Mesodermal cell (in vitro differentiated cells): ENCODE results near the gene PTPN5.
"Not testable (repeated sequence)": the region's sequence is repeated elsewhere in the genome, so short reads cannot be mapped to it uniquely, and the experiment has no call there.

Source experiments
- H3K27ac ChIP-seq: 2 replicates; pipeline ENCODE4 v1.7.0; 2013; ENCODE audit warnings: mild to moderate bottlenecking, low read depth, low read length, moderate library complexity; ENCODE audit not compliant: severe bottlenecking
- H3K36me3 ChIP-seq: 2 replicates; pipeline ENCODE4 v1.7.1; 2013; ENCODE audit warnings: mild to moderate bottlenecking, low read length, moderate library complexity; ENCODE audit not compliant: control insufficient read depth, insufficient read depth
- H3K4me1 ChIP-seq: one replicate; pipeline ENCODE4 v1.7.1; 2013; ENCODE audit warnings: mild to moderate bottlenecking, low read length; ENCODE audit not compliant: insufficient read depth, control insufficient read depth, poor library complexity, severe bottlenecking
- H3K4me3 ChIP-seq: 2 replicates; pipeline ENCODE4 v1.7.0; 2013; ENCODE audit warnings: low read length, control low read depth, mild to moderate bottlenecking; ENCODE audit not compliant: insufficient read depth, poor library complexity, severe bottlenecking; ENCODE audit errors: extremely low read depth
- H3K9me3 ChIP-seq: 2 replicates; pipeline ENCODE4 v1.7.1; 2013; ENCODE audit warnings: mild to moderate bottlenecking, low read length, moderate library complexity; ENCODE audit not compliant: control insufficient read depth
- WGBS, 2 experiments: methylation state at CpG; one replicate each; pipeline ENCODE4 v1.1.5; 2013; ENCODE audit warnings: missing lambda C conversion rate in 2 of 2; ENCODE audit not compliant: insufficient coverage in 2 of 2; 5-methylcytosine and 5-hydroxymethylcytosine counted together

PTPN5 gene

DNA sequence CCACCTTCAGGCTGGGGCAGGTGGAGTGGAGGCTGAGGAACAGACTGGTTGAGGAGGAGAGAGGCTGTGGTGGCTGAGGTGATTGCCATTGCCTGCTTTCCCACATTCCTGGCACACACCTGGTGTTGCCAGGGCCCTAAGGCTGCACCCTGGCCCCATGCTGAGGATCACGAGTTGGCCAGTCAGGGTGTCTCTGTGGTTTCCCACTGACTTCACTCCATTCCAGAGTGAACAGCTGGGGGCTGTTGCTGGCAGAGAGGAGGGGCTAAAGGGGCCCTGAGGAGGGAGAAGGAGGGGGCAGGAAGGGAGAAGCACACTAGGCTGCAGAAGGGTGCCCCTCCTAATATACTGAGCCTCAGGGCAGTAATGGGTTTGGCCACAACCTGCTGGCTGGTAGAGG lies 91.2 kb downstream of the PTPN5 start:
- Histone ChIP-seq H3K4me3 (no peak overlapping the region), H3K27ac (no peak overlapping the region), H3K4me1 (peaks cover 4% of the 10 kb centered on the region), H3K36me3 (no peaks in the 10 kb centered on the region), H3K9me3 (no peaks in the 10 kb centered on the region)
- WGBS, 2 experiments: 70% methylated on average over 1 of the region's 1 CpG; no CpG with 5 or more reads in 1 of the 2 experiments

GRCh38 chr11:18699848-18700261 lies 91.7 kb downstream of the PTPN5 start:
- Histone ChIP-seq H3K9me3 (no peaks in the 10 kb centered on the region), H3K4me1 (peaks cover 4% of the 10 kb centered on the region), H3K4me3 (no peak overlapping the region), H3K27ac (no peak overlapping the region), H3K36me3 (no peaks in the 10 kb centered on the region)
- 86 to 88% methylated on average over 2 to 3 of the region's 3 CpGs for WGBS, 2 experiments

DNA sequence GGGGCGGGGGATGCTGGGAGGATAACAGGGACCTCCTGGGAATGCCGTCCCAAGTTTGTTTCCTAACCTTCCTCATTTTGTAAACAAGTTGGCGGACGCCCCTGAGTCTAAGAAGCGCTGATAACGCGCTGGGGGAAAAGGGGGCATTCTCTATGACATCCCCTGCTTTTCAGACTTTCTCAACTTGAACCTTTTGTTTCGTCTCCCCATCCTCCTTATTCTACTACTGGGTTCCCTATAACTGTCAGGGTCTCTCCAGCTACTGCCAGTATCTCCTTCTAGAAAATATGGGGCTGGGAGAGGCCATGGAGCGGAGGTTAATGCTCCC lies 92.4 kb downstream of the PTPN5 start:
- Histone ChIP-seq H3K36me3 (no peaks in the 10 kb centered on the region), H3K4me3 (peak overlapping the region; percentile 65), H3K27ac (peak overlapping the region; percentile 79), H3K4me1 (peaks cover 4% of the 10 kb centered on the region), H3K9me3 (no peaks in the 10 kb centered on the region)
- 1 to 2% methylated on average over 6 to 7 of the region's 9 CpGs for WGBS, 2 experiments

- Histone ChIP-seq H3K27ac (peak within 1 kb of the TSS; percentile 79), H3K4me3 (peak within 1 kb of the TSS; percentile 65), H3K36me3 (no peaks in the 10 kb centered on the region), H3K4me1 (peaks cover 4% of the 10 kb centered on the region), H3K9me3 (no peaks in the 10 kb centered on the region)
- 3% methylated on average over 77 to 85 of the region's 98 CpGs for WGBS, 2 experiments
Observed at GRCh38 chr11:18698341-18699268, 93.0 kb downstream of the PTPN5 start, which contains the start of gene TMEM86A. TSS of gene TMEM86A (plus strand) at chr11:18698779. CDS start at chr11:18698887, 108 bp downstream.

DNA sequence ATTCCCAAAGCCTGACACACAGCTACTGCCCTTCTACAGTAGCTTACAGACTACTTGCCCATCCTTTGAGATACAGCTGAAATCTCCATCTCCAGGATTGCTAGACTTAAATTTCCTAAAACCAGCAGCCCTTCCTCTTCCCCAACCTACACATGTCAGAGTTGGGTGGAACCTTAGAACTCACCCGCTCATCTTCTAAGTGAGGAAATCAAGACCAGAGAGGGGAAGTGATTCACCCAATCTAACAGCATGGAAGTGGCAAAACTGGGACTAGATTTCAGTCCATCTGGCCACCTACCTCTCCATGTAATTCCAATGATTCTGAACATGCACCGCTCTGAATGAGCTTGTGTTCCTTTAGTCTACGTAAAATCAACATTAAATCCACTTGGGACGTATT lies 94.0 kb downstream of the PTPN5 start:
- Histone ChIP-seq H3K27ac (no peak overlapping the region), H3K36me3 (no peaks in the 10 kb centered on the region), H3K9me3 (no peaks in the 10 kb centered on the region), H3K4me1 (peaks cover 4% of the 10 kb centered on the region), H3K4me3 (no peak overlapping the region)
- 89 to 100% methylated on average over 3 to 4 of the region's 4 CpGs for WGBS, 2 experiments

GRCh38 chr11:18696638-18697225 lies 94.9 kb downstream of the PTPN5 start:
- H3K4me1 ChIP-seq: peaks cover 4% of the 10 kb centered on the region
- no peaks in the 10 kb centered on the region for H3K9me3 ChIP-seq
- no peak overlapping the region for H3K27ac ChIP-seq
- WGBS, 2 experiments: 67 to 100% methylated on average over 1 of the region's 2 CpGs
- no peak overlapping the region for H3K4me3 ChIP-seq
- H3K36me3 ChIP-seq: no peaks in the 10 kb centered on the region

DNA sequence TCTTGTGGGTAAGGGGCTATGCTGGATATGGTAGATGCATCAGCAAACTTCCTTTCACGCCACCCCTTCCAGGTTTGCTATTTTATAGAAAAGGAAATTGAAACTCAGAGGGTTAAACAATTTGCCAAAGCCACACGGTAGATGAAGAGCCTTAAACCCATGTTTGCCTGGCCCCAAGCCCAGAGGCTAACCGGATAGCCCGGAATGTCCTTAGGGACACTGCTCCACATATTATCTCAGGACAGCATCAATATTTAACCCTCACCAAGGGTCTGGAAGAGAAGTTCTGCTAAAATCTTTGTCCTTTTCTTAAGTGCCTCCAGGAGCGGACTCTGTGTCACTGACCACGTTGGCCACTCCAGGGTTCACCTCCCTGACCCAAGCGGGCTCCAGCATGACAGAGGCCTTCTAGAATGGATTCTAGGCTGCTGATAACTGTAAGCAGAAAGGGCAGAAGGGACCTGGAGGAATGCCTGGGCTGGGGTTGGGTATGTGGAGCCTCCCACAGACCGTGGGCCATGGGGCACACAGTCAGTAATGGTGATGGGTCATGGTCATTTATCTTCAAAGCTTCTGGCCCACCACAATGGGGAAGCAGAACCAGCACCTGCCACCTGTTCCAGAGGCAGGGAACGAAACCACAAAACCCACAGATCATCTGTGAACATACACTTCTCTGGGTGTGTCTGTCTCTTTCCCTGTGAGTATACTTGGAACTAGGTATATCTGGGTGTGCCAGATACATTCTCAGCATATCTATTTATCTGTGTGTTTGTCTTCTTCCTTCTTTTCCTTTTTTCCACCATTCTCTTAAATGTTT lies 98.4 kb downstream of the PTPN5 start:
- no peak overlapping the region for H3K4me3 ChIP-seq
- no peaks in the 10 kb centered on the region for H3K36me3 ChIP-seq
- no peak overlapping the region for H3K27ac ChIP-seq
- no peaks in the 10 kb centered on the region for H3K4me1 ChIP-seq
- H3K9me3 ChIP-seq: no peaks in the 10 kb centered on the region
- 88 to 94% methylated on average over 6 to 7 of the region's 9 CpGs for WGBS, 2 experiments

- not testable (repeated sequence) for H3K9me3 ChIP-seq, H3K27ac ChIP-seq, H3K4me1 ChIP-seq, H3K36me3 ChIP-seq, H3K4me3 ChIP-seq
- WGBS, 2 experiments: 79% methylated on average over 2 of the region's 4 CpGs; no CpG with 5 or more reads in 1 of the 2 experiments
Observed at GRCh38 chr11:18691467-18692140, 100.0 kb downstream of the PTPN5 start.

GRCh38 chr11:18684267-18684666 lies 107.3 kb downstream of the PTPN5 start:
- no peaks in the 10 kb centered on the region for H3K4me1 ChIP-seq
- H3K4me3 ChIP-seq: no peak overlapping the region
- WGBS, 2 experiments: 100% methylated on average over 1 of the region's 1 CpG
- H3K27ac ChIP-seq: no peak overlapping the region
- no peaks in the 10 kb centered on the region for H3K9me3 ChIP-seq
- H3K36me3 ChIP-seq: no peaks in the 10 kb centered on the region

DNA sequence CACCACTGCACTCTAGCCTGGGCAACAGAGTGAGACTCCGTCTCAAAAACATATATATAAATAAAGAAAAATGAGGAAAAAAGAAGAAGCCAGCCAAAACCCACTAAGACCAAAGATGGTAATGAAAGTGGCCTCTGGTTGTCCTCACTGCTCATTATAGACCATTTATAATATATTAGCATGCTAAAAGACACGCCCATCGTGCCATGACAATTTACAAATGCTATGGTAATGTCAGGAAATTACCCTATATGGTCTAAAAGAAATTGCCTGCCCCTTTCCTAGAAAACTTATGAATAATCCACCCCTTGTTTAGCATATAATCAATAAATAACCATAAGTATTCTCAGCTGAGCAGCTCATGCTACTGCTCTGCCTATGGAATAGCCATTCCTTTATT lies 109.1 kb downstream of the PTPN5 start:
- Histone ChIP-seq H3K9me3 (no peaks in the 10 kb centered on the region), H3K27ac (no peak overlapping the region), H3K4me3 (no peak overlapping the region), H3K4me1 (no peaks in the 10 kb centered on the region), H3K36me3 (no peaks in the 10 kb centered on the region)
- WGBS, 2 experiments: 90% methylated on average over 2 of the region's 3 CpGs; no CpG with 5 or more reads in 1 of the 2 experiments
